Mucosa of gallbladder (tissue), 1 donor: ENCODE measurements around the gene LY86. TPM values are rescaled to one million over a fixed set of nuclear protein-coding genes. Genes with fewer than 3 reads are reported as not detected.
A peak's percentile ranks its signal among the peaks of the same experiment; 100 is the strongest.

Experiments
- DNase-seq: peaks from one replicate; pipeline ENCODE4 v3.0.0-alpha.2; 2020; ENCODE audit warnings: low spot score
- total RNA-seq: library from RNA; stranded (reverse); gene quantifications from one replicate; pipeline ENCODE4 v1.2.1, GENCODE V29; 2021
- donor health status: DM: no; HTN: no; CAD: no.

Gene LY86
- total RNA-seq, 1 donor from 2014 or later: 7.0 TPM

GRCh38 chr6:6681075-6681849, 92.7 kb downstream of the LY86 start:
- DNase-seq: no peak

GRCh38 chr6:6682225-6682624, 93.7 kb downstream of the LY86 start:
- DNase-seq: no peak

GRCh38 chr6:6683969-6684833, 95.7 kb downstream of the LY86 start:
- peak; percentile 39 for DNase-seq

GRCh38 chr6:6685249-6686040, 96.9 kb downstream of the LY86 start:
- DNase-seq: no peak

- no peak for DNase-seq
These were observed 97.7 kb downstream of the LY86 start for GRCh38 chr6:6686176-6686575.

GRCh38 chr6:6686748-6687601, 98.5 kb downstream of the LY86 start:
- peak; percentile 96 for DNase-seq

- no peak for DNase-seq
These were observed 99.8 kb downstream of the LY86 start for GRCh38 chr6:6688283-6688682.

GRCh38 chr6:6688951-6689350, 100.4 kb downstream of the LY86 start:
- no peak for DNase-seq

- DNase-seq: no peak
These were observed 101.1 kb downstream of the LY86 start for GRCh38 chr6:6689400-6690143.

GRCh38 chr6:6690144-6690483, 101.6 kb downstream of the LY86 start:
- no peak for DNase-seq

GRCh38 chr6:6694368-6694780, 105.9 kb downstream of the LY86 start:
- DNase-seq: no peak

- DNase-seq: no peak
These were observed 106.5 kb downstream of the LY86 start for GRCh38 chr6:6694825-6695624.

GRCh38 chr6:6695625-6696276, 107.2 kb downstream of the LY86 start:
- no peak for DNase-seq

GRCh38 chr6:6696867-6697531, 108.5 kb downstream of the LY86 start:
- DNase-seq: no peak

GRCh38 chr6:6697620-6698019, 109.1 kb downstream of the LY86 start:
- no peak for DNase-seq

GRCh38 chr6:6699741-6700367, 111.3 kb downstream of the LY86 start:
- DNase-seq: peak; percentile 85

- DNase-seq: no peak
These were observed 112.1 kb downstream of the LY86 start for GRCh38 chr6:6700407-6701270.
